H1 (cell line): ENCODE results near the gene MRPS27. TPM values are rescaled to one million over a fixed set of nuclear protein-coding genes. Genes with fewer than 3 reads are reported as not detected.
A peak's percentile ranks its signal among the peaks of the same experiment; 100 is the strongest.

Experiments
- CTCF ChIA-PET: fragments of 300-600 bp; sonication (Branson Sonifier 250); formaldehyde crosslinking; loops from one replicate; lab custom pipeline; 2021; ENCODE audit not compliant: partially characterized antibody; lab: Charles Lee
- POLR2A ChIA-PET: fragments of 300-600 bp; sonication (Branson Sonifier 250); formaldehyde crosslinking; loops from one replicate; lab custom pipeline; 2021; ENCODE audit warnings: inconsistent platforms; ENCODE audit not compliant: partially characterized antibody; lab: Charles Lee
- DNase-seq, 2 experiments: peaks; one replicate each; pipeline versions ENCODE4 v3.0.0 to v3.0.0-alpha.2; 2010 to 2022; ENCODE audit warnings: low spot score in 2 of 2, low read depth in 1 of 2, mixed read lengths in 1 of 2
- FAIRE-seq: peaks from 2 replicates; lab custom pipeline; 2011; peaks lifted over from hg19 to GRCh38; lab: Jason Lieb, UNC
- H2AFZ ChIP-seq: 2 replicates; pipeline ENCODE4 v1.8.1; 2012; ENCODE audit warnings: low read length, inconsistent platforms
- H2AK5ac ChIP-seq: 2 replicates; pipeline ENCODE4 v1.6.1; 2013; ENCODE audit warnings: low read depth, low read length
- H2BK120ac ChIP-seq: replicated peaks from 2 replicates; pipeline ENCODE3; 2013; ENCODE audit warnings: low read depth, low read length, inconsistent platforms
- H2BK12ac ChIP-seq: 2 replicates; pipeline ENCODE4 v1.6.1; 2013; ENCODE audit warnings: low read depth, low read length
- H2BK15ac ChIP-seq: 2 replicates; pipeline ENCODE4 v1.6.1; 2013; ENCODE audit warnings: low read length
- H2BK20ac ChIP-seq: 2 replicates; pipeline ENCODE4 v1.6.1; 2013; ENCODE audit warnings: low read length
- H2BK5ac ChIP-seq: 2 replicates; pipeline ENCODE4 v1.6.1; 2013; ENCODE audit warnings: low read depth, low read length
- H3K14ac ChIP-seq: 2 replicates; pipeline ENCODE4 v1.6.1; 2013; ENCODE audit warnings: inconsistent platforms; ENCODE audit not compliant: insufficient read length
- H3K18ac ChIP-seq: 2 replicates; pipeline ENCODE4 v1.6.1; 2013; ENCODE audit warnings: low read length; ENCODE audit errors: extremely low read depth
- H3K23ac ChIP-seq: 2 replicates; pipeline ENCODE4 v1.6.1; 2013; ENCODE audit warnings: inconsistent platforms; ENCODE audit not compliant: insufficient read length
- H3K23me2 ChIP-seq: 2 replicates; pipeline ENCODE4 v1.6.1; 2013; ENCODE audit warnings: low read depth, low read length
- H3K27ac ChIP-seq: 2 replicates; pipeline ENCODE4 v1.6.1; 2011; ENCODE audit warnings: low read depth, low read length, inconsistent platforms
- H3K27me3 ChIP-seq, 4 experiments: replicated peaks in 1 of 4; 1 replicate in 1 of 4; 2 replicates in 3 of 4; pipeline versions ENCODE4 v1.6.1 to v1.8.1; 2011 to 2013; ENCODE audit warnings: low read length in 3 of 4, mild to moderate bottlenecking in 3 of 4, inconsistent platforms in 2 of 4, mixed read lengths in 2 of 4, moderate library complexity in 1 of 4; ENCODE audit not compliant: control insufficient read depth in 3 of 4, insufficient read depth in 3 of 4; ENCODE audit errors: extremely low read depth in 1 of 4
- H3K36me3 ChIP-seq, 4 experiments: 2 replicates each; pipeline versions ENCODE4 v1.6.1 to v1.8.1; 2011 to 2013; ENCODE audit warnings: mild to moderate bottlenecking in 4 of 4, low read length in 3 of 4, moderate library complexity in 2 of 4, control low read depth in 1 of 4, inconsistent platforms in 1 of 4; ENCODE audit not compliant: insufficient read depth in 4 of 4, control insufficient read depth in 2 of 4
- H3K4ac ChIP-seq: replicated peaks from 2 replicates; pipeline ENCODE3; 2013; ENCODE audit warnings: low read length, low read depth, mixed read lengths, inconsistent platforms; ENCODE audit not compliant: insufficient read length
- H3K4me1 ChIP-seq, 4 experiments: replicated peaks in 1 of 4; 1 replicate in 1 of 4; 2 replicates in 3 of 4; pipeline versions ENCODE4 v1.6.1 to v1.8.1; 2011 to 2013; ENCODE audit warnings: low read length in 3 of 4, inconsistent platforms in 2 of 4, mixed read lengths in 1 of 4; ENCODE audit not compliant: insufficient read depth in 4 of 4, control insufficient read depth in 3 of 4
- H3K4me2 ChIP-seq, 2 experiments: 2 replicates each; pipeline versions ENCODE4 v1.6.1 to v1.8.1; 2011 to 2013; ENCODE audit warnings: low read depth in 2 of 2, low read length in 2 of 2, control low read depth in 1 of 2, inconsistent platforms in 1 of 2, mild to moderate bottlenecking in 1 of 2; ENCODE audit not compliant: insufficient read depth in 1 of 2
- H3K4me3 ChIP-seq, 4 experiments: fragments of 200-600, 300-600 bp in 1 of 4; sonication (generic), shearing (Covaris generic), sonication (Bioruptor Twin) in 1 of 4; 2 replicates each; pipeline versions ENCODE4 v1.5.1 to v1.8.1; 2011 to 2016; ENCODE audit warnings: low read length in 4 of 4, low read depth in 3 of 4, control low read depth in 2 of 4, inconsistent platforms in 2 of 4, mild to moderate bottlenecking in 2 of 4, mixed read lengths in 1 of 4, moderate library complexity in 1 of 4; ENCODE audit not compliant: insufficient read depth in 2 of 4; ENCODE audit errors: extremely low read depth in 1 of 4
- H3K56ac ChIP-seq: replicated peaks from 2 replicates; pipeline ENCODE3; 2013; ENCODE audit warnings: low read depth, mild to moderate bottlenecking, mixed read lengths, low read length, inconsistent platforms; ENCODE audit not compliant: insufficient read length
- H3K79me1 ChIP-seq: 2 replicates; pipeline ENCODE4 v1.6.1; 2013; ENCODE audit warnings: low read depth, low read length, control low read depth
- H3K79me2 ChIP-seq, 2 experiments: 2 replicates each; pipeline versions ENCODE4 v1.6.1 to v1.8.1; 2012 to 2013; ENCODE audit warnings: low read length in 2 of 2, mild to moderate bottlenecking in 2 of 2, inconsistent platforms in 1 of 2; ENCODE audit not compliant: insufficient read depth in 2 of 2, control insufficient read depth in 1 of 2
- H3K9ac ChIP-seq, 4 experiments: replicated peaks in 1 of 4; 1 replicate in 1 of 4; 2 replicates in 3 of 4; pipeline versions ENCODE4 v1.6.1 to v1.8.1; 2011 to 2013; ENCODE audit warnings: low read depth in 3 of 4, low read length in 3 of 4, control low read depth in 2 of 4, mild to moderate bottlenecking in 2 of 4, moderate library complexity in 2 of 4, inconsistent platforms in 1 of 4; ENCODE audit errors: extremely low read depth in 1 of 4
- H3K9me3 ChIP-seq, 2 experiments: 2 replicates each; pipeline versions ENCODE4 v1.6.1 to v1.8.1; 2012 to 2013; ENCODE audit warnings: mild to moderate bottlenecking in 2 of 2, moderate library complexity in 2 of 2, control low read depth in 1 of 2, inconsistent platforms in 1 of 2, low read depth in 1 of 2, low read length in 1 of 2, mixed read lengths in 1 of 2; ENCODE audit not compliant: insufficient read depth in 2 of 2
- H4K20me1 ChIP-seq, 2 experiments: replicated peaks in 1 of 2; 2 replicates each; pipeline versions ENCODE3 to v1.8.1; 2011 to 2013; ENCODE audit warnings: inconsistent platforms in 2 of 2, low read length in 2 of 2, mild to moderate bottlenecking in 1 of 2; ENCODE audit not compliant: insufficient read depth in 2 of 2, control insufficient read depth in 1 of 2
- H4K5ac ChIP-seq: 2 replicates; pipeline ENCODE4 v1.6.1; 2013; ENCODE audit warnings: low read length, low read depth, mixed read lengths, inconsistent platforms; ENCODE audit not compliant: insufficient read length
- H4K8ac ChIP-seq: 2 replicates; pipeline ENCODE4 v1.8.0; 2013; ENCODE audit warnings: mild to moderate bottlenecking, moderate library complexity, low read length, inconsistent platforms; ENCODE audit not compliant: insufficient read depth; ENCODE audit errors: extremely low read depth
- H4K91ac ChIP-seq: replicated peaks from 2 replicates; pipeline ENCODE3; 2013; ENCODE audit warnings: low read length, mixed read lengths, inconsistent platforms; ENCODE audit not compliant: insufficient read length
- BRCA1 ChIP-seq: IDR thresholded peaks from 2 replicates; pipeline ENCODE4 v1.6.1; 2012; ENCODE audit warnings: low read depth, low read length, improper control_type of control experiment
- EP300 ChIP-seq, 2 experiments: IDR thresholded peaks; 1 replicate in 1 of 2; 2 replicates in 1 of 2; pipeline ENCODE4 v1.6.1; 2011 to 2012; ENCODE audit warnings: low read depth in 2 of 2, low read length in 2 of 2, mild to moderate bottlenecking in 2 of 2, borderline replicate concordance in 1 of 2, inconsistent platforms in 1 of 2, moderate library complexity in 1 of 2
- KDM1A ChIP-seq: fragments of 200-600, 300-600 bp; sonication (generic); IDR thresholded peaks from 2 replicates; pipeline ENCODE4 v1.7.1; 2016; ENCODE audit warnings: mild to moderate bottlenecking, low read length, borderline replicate concordance
- KDM5A ChIP-seq: fragments of 200-600 bp; IDR thresholded peaks from 2 replicates; pipeline ENCODE4 v1.7.1; 2012; ENCODE audit warnings: mild to moderate bottlenecking, low read length, inconsistent platforms, mixed read lengths
- NANOG ChIP-seq: IDR thresholded peaks from 2 replicates; pipeline ENCODE4 v1.6.1; 2011; ENCODE audit warnings: low read length, low read depth, mild to moderate bottlenecking, inconsistent platforms; ENCODE audit not compliant: insufficient read depth, poor library complexity, severe bottlenecking
- NRF1 ChIP-seq: IDR thresholded peaks from 2 replicates; pipeline ENCODE4 v1.6.1; 2011; ENCODE audit warnings: mild to moderate bottlenecking, low read depth, low read length, improper control_type of control experiment
- POLR2A ChIP-seq, 2 experiments: IDR thresholded peaks; 1 replicate in 1 of 2; 2 replicates in 1 of 2; pipeline ENCODE4 v1.6.1; 2011; ENCODE audit warnings: low read depth in 2 of 2, low read length in 2 of 2, mild to moderate bottlenecking in 2 of 2; ENCODE audit errors: control extremely low read depth in 1 of 2
- POLR2AphosphoS5 ChIP-seq: IDR thresholded peaks from 2 replicates; pipeline ENCODE4 v1.6.1; 2011; ENCODE audit warnings: low read depth, low read length
- RNF2 ChIP-seq: fragments of 200-900, 300-1000 bp; sonication (generic); IDR thresholded peaks from 2 replicates; pipeline ENCODE4 v1.7.1; 2016; ENCODE audit warnings: borderline replicate concordance, low read depth, mild to moderate bottlenecking, antibody characterized with exemption, low read length; ENCODE audit not compliant: poor library complexity, severe bottlenecking; ENCODE audit errors: missing control alignments
- SP4 ChIP-seq: IDR thresholded peaks from 2 replicates; pipeline ENCODE4 v1.6.1; 2012; ENCODE audit warnings: low read length, inconsistent platforms
- TAF1 ChIP-seq: IDR thresholded peaks from 2 replicates; pipeline ENCODE4 v1.6.1; 2011; ENCODE audit warnings: mild to moderate bottlenecking, low read depth, low read length
- TCF12 ChIP-seq: IDR thresholded peaks from 2 replicates; pipeline ENCODE4 v1.6.1; 2011; ENCODE audit warnings: low read depth, mild to moderate bottlenecking, low read length
- WGBS, 2 experiments: shearing (Covaris generic) in 1 of 2; methylation state at CpG; one replicate each; pipeline versions ENCODE4 v1.1.6 to v1.1.7; 2013 to 2015; ENCODE audit warnings: low lambda C conversion rate in 2 of 2, mixed read lengths in 2 of 2, inconsistent platforms in 1 of 2, low coverage in 1 of 2, missing lambda C conversion rate in 1 of 2; ENCODE audit not compliant: insufficient replicate concordance in 2 of 2, insufficient coverage in 1 of 2, insufficient read length in 1 of 2; ENCODE audit errors: extremely low coverage in 1 of 2, missing lambda C conversion rate in 1 of 2; 5-methylcytosine and 5-hydroxymethylcytosine counted together
- polyA plus RNA-seq, 7 experiments: library from polyadenylated mRNA; depleted of rRNA in 3 of 7; stranded (reverse) in 5 of 7; unstranded in 2 of 7; fragments of >200 nt in 5 of 7; fragments of 200-250 nt in 2 of 7; gene quantifications; 1 replicate in 5 of 7; 2 replicates in 1 of 7; 4 replicates in 1 of 7; pipeline versions ENCODE4 v1.2.1 to v1.2.3, GENCODE V29; 2011 to 2013; ENCODE audit warnings: missing spikeins in 2 of 7, mixed read lengths in 2 of 7
- total RNA-seq: library from RNA; stranded (reverse); fragmentation: NEBNext Ultra II Directional; extraction: Animal tissue kit (Norgen Biotek cat#: 25700); gene quantifications from 2 replicates; pipeline ENCODE4 v1.2.1, GENCODE V29; 2021
- TF ChIP-seq, protein P1 (sequence below): IDR thresholded peaks from 2 replicates; pipeline ENCODE4 v1.6.1; 2012; ENCODE audit warnings: inconsistent platforms

The MRPS27 gene
- total and polyA plus RNA-seq, 2 of the 8 experiments (the other 6 are each of a cell fraction or from before 2014, with no cell fraction given): 93.2 to 102 TPM

DNA sequence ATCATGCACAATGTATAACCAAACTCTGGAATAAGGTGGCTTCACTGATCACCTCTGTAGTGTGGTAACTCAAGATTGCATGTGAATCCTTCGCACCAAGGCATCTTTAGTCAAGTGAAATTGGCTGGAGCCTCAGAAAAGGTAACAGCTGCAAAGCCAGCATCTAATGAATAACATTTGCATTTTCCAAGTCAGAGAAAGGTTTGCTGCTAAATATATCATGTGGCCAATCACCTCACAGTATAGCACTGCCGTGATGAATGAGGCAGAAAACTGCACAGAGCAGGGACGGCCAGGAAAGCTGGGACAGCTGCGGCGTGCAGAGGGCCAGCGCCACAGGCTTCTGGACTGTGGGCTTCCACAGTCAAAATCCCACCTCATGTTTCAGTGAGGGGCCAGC is 18.5 kb downstream of the MRPS27 start:
- DNase-seq: no peak
- no peaks in the 10 kb centered on the region for H3K9me3 ChIP-seq
- POLR2A ChIA-PET: interaction anchor here (1.1 to 2.3 kb wide), 2 partner anchors 19 to 65 kb away, joined by 3 to 11 read pairs; partner anchors contain the start of genes MRPS27 and PTCD2
- H2AFZ ChIP-seq: no peak overlapping the region
- H3K56ac ChIP-seq: no peak overlapping the region
- H3K36me3 ChIP-seq: peaks cover 0 to 6% (median 2%) of the 10 kb centered on the region in 4 experiments; a peak in 1 of 8 replicates
- H2BK15ac ChIP-seq: no peak overlapping the region
- H4K5ac ChIP-seq: peak overlapping the region; percentile 24
- H3K18ac ChIP-seq: no peak overlapping the region
- peak overlapping the region; percentile 30; the same call in 1 of the 2 replicates for H3K27ac ChIP-seq
- H4K8ac ChIP-seq: no peak overlapping the region
- peak; percentile 58 for FAIRE-seq
- no peak overlapping the region for H3K23ac ChIP-seq
- 0 out of 2 replicates have a peak overlapping the region, but pooled peaks have one; percentile 3 for H2BK12ac ChIP-seq
- H3K9ac ChIP-seq: no peak overlapping the region
- peaks cover 2 to 14% (median 10%) of the 10 kb centered on the region in 4 experiments; a peak in 5 of 7 replicates for H3K4me1 ChIP-seq
- no peak overlapping the region for H2BK120ac ChIP-seq
- H3K23me2 ChIP-seq: no peaks in the 10 kb centered on the region
- no peaks in the 10 kb centered on the region; the same call in 1 of the 2 replicates for H3K79me1 ChIP-seq
- H2BK5ac ChIP-seq: no peak overlapping the region
- H3K4me3 ChIP-seq: peak overlapping the region in 1 of 4 experiments; percentile 29; a peak in 1 of 8 replicates
- WGBS, 2 experiments: 88% methylated on average over 6 of the region's 6 CpGs; no CpG with 5 or more reads in 1 of the 2 experiments
- H3K79me2 ChIP-seq: peaks cover 0 to 68% of the 10 kb centered on the region in 2 experiments; a peak in 3 of 4 replicates
- H2AK5ac ChIP-seq: 0 out of 2 replicates have a peak overlapping the region, but pooled peaks have one; percentile 24
- no peak overlapping the region for H3K14ac ChIP-seq
- no peak overlapping the region for H4K91ac ChIP-seq
- no peaks in the 10 kb centered on the region for H4K20me1 ChIP-seq
- H3K4ac ChIP-seq: no peak overlapping the region
- H2BK20ac ChIP-seq: no peak overlapping the region
- H3K27me3 ChIP-seq: no peaks in the 10 kb centered on the region
- CTCF ChIA-PET: interaction anchor here (0.6 to 1.0 kb wide), 3 partner anchors 13 to 409 kb away, joined by 3 to 4 read pairs (median 3); no protein-coding TSS in a partner anchor
- H3K4me2 ChIP-seq: peak overlapping the region; percentile 19 to 71; a peak in 2 of 4 replicates
- TF ChIP-seq TAF1: no peak
- TF ChIP-seq, protein P1, sequence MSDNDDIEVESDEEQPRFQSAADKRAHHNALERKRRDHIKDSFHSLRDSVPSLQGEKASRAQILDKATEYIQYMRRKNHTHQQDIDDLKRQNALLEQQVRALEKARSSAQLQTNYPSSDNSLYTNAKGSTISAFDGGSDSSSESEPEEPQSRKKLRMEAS: no peak
- TF ChIP-seq SP4: no peak
- TF ChIP-seq POLR2A (IDR thresholded peaks at IDR 0.05; ENCODE audit: control extremely low read depth in 1 of 2, low read depth in 2 of 2, low read length in 2 of 2): no peak
- no peak for TF ChIP-seq NRF1
- TF ChIP-seq KDM1A: no peak
- TF ChIP-seq NANOG: no peak
- TF ChIP-seq RNF2: no peak
- TF ChIP-seq BRCA1: no peak
- no peak for TF ChIP-seq TCF12
- TF ChIP-seq KDM5A: no peak
- no peak for TF ChIP-seq POLR2AphosphoS5
- TF ChIP-seq EP300 (IDR thresholded peaks at IDR 0.05; ENCODE audit: borderline replicate concordance in 1 of 2, low read depth in 2 of 2, low read length in 2 of 2): no peak
